Stimulated activated CD4-positive, alpha-beta T cell treated with anti-CD3 and anti-CD28 coated beads, Interleukin-4, amount 100 ng/mL, for 48 hours (primary cell): ENCODE data around the gene SCARB1.

Source experiments
- DNase-seq, 2 donors: peaks; one replicate each; pipeline ENCODE4 v3.0.0-alpha.2; 2020; ENCODE audit warnings: low read depth in 2 of 2

The SCARB1 gene

DNA sequence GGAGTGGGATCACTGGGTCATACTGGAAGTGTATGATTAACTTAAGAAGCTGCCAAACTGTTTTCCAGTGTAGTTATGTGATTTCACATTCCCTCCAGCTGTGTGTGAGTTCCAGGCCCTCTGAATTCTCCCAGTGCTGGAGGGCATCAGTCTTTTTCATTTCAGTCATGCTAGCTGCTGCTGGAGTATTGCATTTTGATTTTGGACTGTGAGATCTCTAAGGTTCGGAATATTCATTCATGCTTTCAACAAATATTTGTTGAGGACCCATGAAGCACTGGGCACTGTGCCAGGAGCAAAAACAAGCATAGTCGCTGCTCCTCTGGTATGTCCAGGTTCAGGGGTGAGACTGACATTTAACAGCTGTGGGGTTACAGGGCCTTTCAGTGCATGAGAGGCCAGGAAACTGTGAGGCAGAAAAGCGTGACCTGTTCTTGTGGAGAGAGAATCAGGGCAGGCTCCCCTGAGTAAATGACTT, 133.2 kb downstream of the SCARB1 start:
- no peak for DNase-seq

DNA sequence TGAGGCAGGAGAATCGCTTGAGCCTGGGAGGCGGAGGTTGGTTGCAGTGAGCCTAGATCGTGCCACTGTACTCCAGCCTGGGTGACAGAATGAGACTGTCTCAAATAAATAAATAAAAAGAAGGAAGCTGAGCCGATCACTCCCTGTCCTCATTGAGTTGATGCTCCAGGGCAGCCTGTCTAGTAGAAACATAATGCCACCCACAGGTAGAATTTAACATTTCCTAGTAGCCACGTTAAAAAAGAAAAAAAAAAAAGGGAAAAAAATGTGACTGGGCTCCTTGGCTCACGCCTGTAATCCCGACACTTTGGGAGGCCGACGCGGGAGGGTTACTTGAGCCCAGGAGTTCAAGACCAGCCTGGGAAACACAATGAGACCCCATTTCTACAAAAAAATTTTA, 135.7 kb downstream of the SCARB1 start:
- DNase-seq: no peak

DNA sequence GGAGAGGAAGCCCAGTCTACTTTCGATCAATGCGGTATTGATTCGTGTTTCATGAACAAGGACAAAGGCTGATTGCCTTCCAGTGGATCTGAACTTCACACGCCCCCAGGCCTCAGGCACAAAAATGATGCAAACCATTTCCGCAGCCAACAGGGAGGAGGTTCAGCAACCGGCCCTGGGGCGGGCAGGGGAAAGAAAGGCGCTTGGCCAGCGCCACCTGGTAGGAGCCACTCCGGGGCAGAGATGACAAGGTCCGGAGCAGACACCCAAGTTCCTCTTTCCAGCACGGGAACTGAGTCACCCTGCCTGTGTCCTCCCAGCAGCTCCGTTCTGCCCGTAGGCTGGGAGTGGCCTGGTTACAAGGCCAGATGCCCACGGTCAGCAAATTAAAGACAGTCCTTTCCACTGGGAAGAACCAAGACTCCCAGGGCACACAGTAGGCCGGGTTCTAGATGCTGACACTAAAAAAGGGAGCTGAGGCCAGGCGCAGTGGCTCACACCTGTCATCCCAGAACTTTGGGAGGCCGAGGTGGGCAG, 136.3 kb downstream of the SCARB1 start:
- DNase-seq: no peak
